Measurements from ENCODE around the gene HORMAD2.

DNA sequence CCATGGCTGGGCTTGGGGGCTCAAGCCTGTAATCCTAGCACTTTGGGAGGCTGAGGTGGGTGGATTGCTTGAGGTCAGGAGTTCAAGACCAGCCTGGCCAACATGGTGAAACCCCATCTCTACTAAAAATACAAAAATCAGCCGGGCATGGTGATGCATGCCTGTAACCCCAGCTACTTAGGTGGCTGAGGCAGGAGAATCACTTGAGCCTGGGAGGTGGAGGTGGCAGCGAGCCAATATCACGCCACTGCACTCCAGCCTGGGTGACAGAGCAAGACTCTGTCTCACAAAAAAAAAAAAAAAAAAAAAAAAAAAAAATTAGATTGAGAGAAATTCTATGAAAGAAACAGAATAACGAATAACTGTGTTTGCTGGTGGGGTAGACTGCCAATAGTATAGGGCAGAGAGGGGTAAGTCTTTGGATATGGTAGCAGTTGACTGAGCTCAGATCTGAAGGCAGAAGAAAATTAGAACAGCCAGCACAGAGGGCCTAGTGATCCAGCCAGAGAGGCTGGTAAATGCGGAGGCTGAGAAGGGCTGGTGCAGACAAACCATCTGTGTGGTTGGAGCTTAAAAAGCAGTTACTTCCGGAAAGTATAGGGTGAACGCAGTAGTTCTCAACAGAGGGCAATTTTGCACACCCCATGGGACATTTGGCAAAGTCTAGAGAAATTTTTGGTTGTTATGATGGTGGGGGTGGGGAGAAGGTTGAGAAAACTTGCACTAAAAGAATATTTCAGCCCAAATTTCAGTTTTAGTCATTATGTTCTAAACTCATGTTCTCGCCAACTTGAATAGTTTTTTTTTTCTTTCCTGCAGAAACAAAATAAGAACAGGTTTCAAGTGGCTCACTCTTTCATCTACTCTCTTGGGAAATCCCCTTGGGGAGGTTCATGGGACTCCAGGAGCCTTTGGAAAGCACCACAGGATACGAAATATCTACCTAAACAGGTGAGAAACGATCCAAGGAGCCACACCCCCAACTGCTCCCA, 1.6 kb upstream of the HORMAD2 start:
- TF ChIP-seq EZH2 (IDR thresholded peaks at IDR 0.05; ENCODE audit: borderline replicate concordance, low read depth, low read length, severe bottlenecking) (no peak), POLR2A (IDR thresholded peaks at IDR 0.05; ENCODE audit: low read depth, low read length) (no peak), POLR2AphosphoS5 (IDR thresholded peaks at IDR 0.05; ENCODE audit: insufficient read depth, low read depth, low read length) (no peak), MYC (IDR thresholded peaks at IDR 0.05; ENCODE audit: low read depth, low read length) (no peak), FOS (IDR thresholded peaks at IDR 0.05; ENCODE audit: borderline replicate concordance, insufficient read depth, low read length) (no peak)
- TF ChIP-seq, protein P1, sequence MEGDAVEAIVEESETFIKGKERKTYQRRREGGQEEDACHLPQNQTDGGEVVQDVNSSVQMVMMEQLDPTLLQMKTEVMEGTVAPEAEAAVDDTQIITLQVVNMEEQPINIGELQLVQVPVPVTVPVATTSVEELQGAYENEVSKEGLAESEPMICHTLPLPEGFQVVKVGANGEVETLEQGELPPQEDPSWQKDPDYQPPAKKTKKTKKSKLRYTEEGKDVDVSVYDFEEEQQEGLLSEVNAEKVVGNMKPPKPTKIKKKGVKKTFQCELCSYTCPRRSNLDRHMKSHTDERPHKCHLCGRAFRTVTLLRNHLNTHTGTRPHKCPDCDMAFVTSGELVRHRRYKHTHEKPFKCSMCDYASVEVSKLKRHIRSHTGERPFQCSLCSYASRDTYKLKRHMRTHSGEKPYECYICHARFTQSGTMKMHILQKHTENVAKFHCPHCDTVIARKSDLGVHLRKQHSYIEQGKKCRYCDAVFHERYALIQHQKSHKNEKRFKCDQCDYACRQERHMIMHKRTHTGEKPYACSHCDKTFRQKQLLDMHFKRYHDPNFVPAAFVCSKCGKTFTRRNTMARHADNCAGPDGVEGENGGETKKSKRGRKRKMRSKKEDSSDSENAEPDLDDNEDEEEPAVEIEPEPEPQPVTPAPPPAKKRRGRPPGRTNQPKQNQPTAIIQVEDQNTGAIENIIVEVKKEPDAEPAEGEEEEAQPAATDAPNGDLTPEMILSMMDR (IDR thresholded peaks at IDR 0.05; ENCODE audit: extremely low read depth in 1 of 2, insufficient read depth in 1 of 2, low read depth in 1 of 2, low read length in 2 of 2): no peak
- TF ChIP-seq, protein P2, sequence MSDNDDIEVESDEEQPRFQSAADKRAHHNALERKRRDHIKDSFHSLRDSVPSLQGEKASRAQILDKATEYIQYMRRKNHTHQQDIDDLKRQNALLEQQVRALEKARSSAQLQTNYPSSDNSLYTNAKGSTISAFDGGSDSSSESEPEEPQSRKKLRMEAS (IDR thresholded peaks at IDR 0.05; ENCODE audit: insufficient read depth, insufficient read length): no peak

All from endothelial cell of umbilical vein (primary cell).